GM18867 (cell line): Measurements from ENCODE around the gene AGTRAP.

Experiments used
- ATAC-seq: cut with Tn5 transposase; IDR thresholded peaks from one replicate; pipeline ENCODE4 v1.9.1; 2021; ENCODE audit warnings: mild to moderate bottlenecking, moderate library complexity; ENCODE audit not compliant: unreplicated experiment

Gene AGTRAP

GRCh38 chr1:11705596-11705995 lies 30.3 kb upstream of the AGTRAP start:
- ATAC-seq: no peak

- no peak for ATAC-seq
Observed at GRCh38 chr1:11706292-11706691, 29.6 kb upstream of the AGTRAP start.

- ATAC-seq: no peak
Observed at GRCh38 chr1:11707621-11708276, 28.2 kb upstream of the AGTRAP start.

GRCh38 chr1:11708554-11709350 lies 27.2 kb upstream of the AGTRAP start:
- ATAC-seq: no peak

- no peak for ATAC-seq
Observed at GRCh38 chr1:11711490-11711889, 24.4 kb upstream of the AGTRAP start.

- no peak for ATAC-seq
Observed at GRCh38 chr1:11712285-11712684, 23.7 kb upstream of the AGTRAP start.

GRCh38 chr1:11713095-11713494 lies 22.8 kb upstream of the AGTRAP start:
- no peak for ATAC-seq

GRCh38 chr1:11714831-11715575 lies 20.9 kb upstream of the AGTRAP start:
- ATAC-seq: no peak

- ATAC-seq: no peak
Observed at GRCh38 chr1:11719313-11720032, 16.5 kb upstream of the AGTRAP start.

GRCh38 chr1:11720033-11720376 lies 15.9 kb upstream of the AGTRAP start:
- no peak for ATAC-seq

GRCh38 chr1:11720525-11720924 lies 15.4 kb upstream of the AGTRAP start:
- ATAC-seq: no peak

GRCh38 chr1:11721311-11721710 lies 14.6 kb upstream of the AGTRAP start:
- ATAC-seq: no peak

GRCh38 chr1:11722538-11722937 lies 13.4 kb upstream of the AGTRAP start:
- ATAC-seq: no peak

GRCh38 chr1:11725616-11726015 lies 10.3 kb upstream of the AGTRAP start:
- ATAC-seq: no peak

GRCh38 chr1:11727119-11727518 lies 8.8 kb upstream of the AGTRAP start:
- ATAC-seq: no peak

- no peak for ATAC-seq
Observed at GRCh38 chr1:11728126-11728806, 7.7 kb upstream of the AGTRAP start.

- ATAC-seq: no peak
Observed at GRCh38 chr1:11729155-11729497, 6.8 kb upstream of the AGTRAP start.

- no peak for ATAC-seq
Observed at GRCh38 chr1:11729498-11730428, 6.2 kb upstream of the AGTRAP start.

- no peak for ATAC-seq
Observed at GRCh38 chr1:11730429-11730891, 5.5 kb upstream of the AGTRAP start.
